Activated CD4-positive, alpha-beta T cell treated with anti-CD3 and anti-CD28 coated beads, Interleukin-2, amount 10 ng/mL, durations not matched to agents 7 days and 5 days (primary cell): ENCODE data around the gene SETD2. TPM values are rescaled to one million over a fixed set of nuclear protein-coding genes. Genes with fewer than 3 reads are reported as not detected.
A peak's percentile ranks its signal among the peaks of the same experiment; 100 is the strongest.

Experiments
- CTCF ChIA-PET: fragments of 350-600 bp; sonication (Branson Sonifier 250); formaldehyde crosslinking; loops from one replicate; lab custom pipeline; 2021; ENCODE audit warnings: antibody characterized with exemption; lab: Charles Lee
- POLR2A ChIA-PET: fragments of 350-600 bp; sonication (Branson Sonifier 250); formaldehyde crosslinking; loops from one replicate; lab custom pipeline; 2021; ENCODE audit warnings: antibody characterized with exemption; lab: Charles Lee
- DNase-seq: peaks from one replicate; pipeline ENCODE4 v3.0.0-alpha.2; 2020
- H3K27ac Mint-ChIP-seq: one replicate; pipeline ENCODE4 v1.8.0; 2021; ENCODE audit warnings: mild to moderate bottlenecking, moderate library complexity, mixed read lengths
- H3K27me3 Mint-ChIP-seq: one replicate; pipeline ENCODE4 v1.8.0; 2021; ENCODE audit warnings: mixed read lengths
- H3K36me3 Mint-ChIP-seq: one replicate; pipeline ENCODE4 v1.8.0; 2021; ENCODE audit warnings: low read depth, mixed read lengths
- H3K4me1 Mint-ChIP-seq: one replicate; pipeline ENCODE4 v1.8.0; 2021; ENCODE audit warnings: mixed read lengths
- H3K4me3 Mint-ChIP-seq: one replicate; pipeline ENCODE4 v1.8.0; 2021; ENCODE audit warnings: mild to moderate bottlenecking, moderate library complexity, mixed read lengths
- H3K9me3 Mint-ChIP-seq: one replicate; pipeline ENCODE4 v1.8.0; 2021; ENCODE audit warnings: mixed read lengths
- total RNA-seq, 2 experiments: library from RNA; stranded (reverse); gene quantifications; one replicate each; pipeline ENCODE4 v1.2.3, GENCODE V29; 2021

Gene SETD2
- total RNA-seq, 2 experiments from 2014 or later: 44.4 to 48.3 TPM

DNA sequence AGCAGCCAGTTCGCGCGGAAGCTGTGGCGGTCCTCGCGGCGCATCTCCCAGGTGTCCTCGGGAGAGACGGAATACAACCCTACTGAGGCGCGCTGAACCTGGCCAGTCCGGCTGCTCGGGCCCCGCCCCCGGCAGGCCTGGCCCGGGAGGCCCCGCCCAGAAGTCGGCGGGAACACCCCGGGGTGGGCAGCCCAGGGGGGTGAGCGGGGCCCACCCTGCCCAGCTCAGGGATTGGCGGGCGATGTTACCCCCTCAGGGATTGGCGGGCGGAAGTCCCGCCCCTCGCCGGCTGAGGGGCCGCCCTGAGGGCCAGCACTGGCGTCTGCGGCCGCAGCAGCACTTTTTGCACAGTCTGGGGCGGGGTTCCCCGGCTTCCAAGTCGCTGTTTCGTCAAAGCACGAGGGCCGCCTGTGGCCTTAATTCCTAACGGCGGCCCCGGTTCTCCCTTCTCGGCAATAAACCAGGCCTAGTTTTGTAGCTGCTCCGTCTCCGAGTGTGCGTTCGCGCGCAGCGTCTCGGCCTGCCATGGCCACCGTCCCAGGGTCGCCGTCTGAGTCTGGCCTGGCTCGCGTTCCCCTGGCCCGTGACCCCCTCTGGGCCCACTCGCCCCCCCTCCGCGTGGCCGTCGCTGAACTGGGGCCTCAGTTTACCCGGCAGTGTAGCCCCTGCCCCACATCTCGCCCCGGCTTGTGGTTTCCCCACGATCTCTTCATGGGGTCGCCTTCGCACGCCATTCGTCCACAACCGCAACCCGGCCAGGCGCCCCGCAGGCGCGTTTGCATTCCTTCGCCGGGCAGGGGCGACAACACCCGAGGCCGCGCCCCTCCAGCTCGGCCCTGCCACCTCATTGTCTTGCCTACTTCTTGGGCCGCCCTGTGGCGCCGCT is 154.4 kb downstream of the SETD2 start:
- DNase-seq: peak; percentile 66
- no peaks in the 10 kb centered on the region for H3K27me3 Mint-ChIP-seq
- ChIA-PET POLR2A (interaction anchor here (0.5 kb wide), 1 partner anchor 371 kb away, joined by 5 read pairs; the partner anchor contains the start of gene PTPN23), CTCF (no interaction called here)
- H3K36me3 Mint-ChIP-seq: peaks cover 29% of the 10 kb centered on the region
- H3K4me1 Mint-ChIP-seq: peaks cover 18% of the 10 kb centered on the region
- H3K27ac Mint-ChIP-seq: peak overlapping the region; percentile 36
- H3K9me3 Mint-ChIP-seq: no peaks in the 10 kb centered on the region
- peak overlapping the region; percentile 44 for H3K4me3 Mint-ChIP-seq

DNA sequence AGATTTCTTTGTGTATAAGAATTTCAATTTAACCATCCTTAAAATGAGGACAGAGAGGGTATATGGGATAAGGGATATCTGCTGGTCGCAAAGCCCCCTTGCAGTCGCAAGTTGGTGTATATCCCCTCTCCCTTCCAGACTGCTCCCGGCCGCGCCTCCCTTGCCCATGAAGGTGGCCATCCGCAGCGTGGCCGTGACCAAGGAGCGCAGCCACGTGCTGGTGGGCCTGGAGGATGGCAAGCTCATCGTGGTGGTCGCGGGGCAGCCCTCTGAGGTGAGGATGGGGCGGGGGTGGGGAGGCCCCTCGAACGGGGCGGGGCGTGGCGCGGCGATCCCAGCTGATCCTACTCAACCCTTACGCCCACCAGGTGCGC is 155.1 kb downstream of the SETD2 start:
- DNase-seq: no peak
- ChIA-PET POLR2A (interaction anchor here (0.5 kb wide), 1 partner anchor 372 kb away, joined by 5 read pairs; the partner anchor contains the start of gene PTPN23), CTCF (no interaction called here)
- peaks cover 33% of the 10 kb centered on the region for H3K36me3 Mint-ChIP-seq
- peak overlapping the region; percentile 25 for H3K4me3 Mint-ChIP-seq
- peaks cover 18% of the 10 kb centered on the region for H3K4me1 Mint-ChIP-seq
- no peaks in the 10 kb centered on the region for H3K27me3 Mint-ChIP-seq
- H3K9me3 Mint-ChIP-seq: no peaks in the 10 kb centered on the region
- H3K27ac Mint-ChIP-seq: no peak overlapping the region

DNA sequence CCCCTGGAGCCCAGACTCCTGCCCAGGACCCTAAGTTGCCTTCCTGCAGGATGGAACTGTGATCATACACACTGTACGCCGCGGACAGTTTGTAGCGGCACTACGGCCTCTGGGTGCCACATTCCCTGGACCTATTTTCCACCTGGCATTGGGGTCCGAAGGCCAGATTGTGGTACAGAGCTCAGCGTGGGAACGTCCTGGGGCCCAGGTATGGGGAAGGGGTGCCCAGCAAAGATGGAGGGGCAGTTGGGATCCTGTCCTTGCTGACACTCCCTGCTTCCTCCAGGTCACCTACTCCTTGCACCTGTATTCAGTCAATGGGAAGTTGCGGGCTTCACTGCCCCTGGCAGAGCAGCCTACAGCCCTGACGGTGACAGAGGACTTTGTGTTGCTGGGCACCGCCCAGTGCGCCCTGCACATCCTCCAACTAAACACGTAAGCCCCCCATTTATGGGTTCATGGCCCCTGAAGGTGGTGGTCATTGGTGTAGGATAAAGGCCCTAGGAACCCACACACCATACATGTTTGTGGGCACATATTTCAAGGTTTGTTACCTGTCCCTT is 155.6 kb downstream of the SETD2 start:
- Mint-ChIP-seq H3K4me3 (peak overlapping the region; percentile 25), H3K9me3 (no peaks in the 10 kb centered on the region), H3K36me3 (peaks cover 34% of the 10 kb centered on the region), H3K27me3 (no peaks in the 10 kb centered on the region), H3K27ac (no peak overlapping the region), H3K4me1 (peaks cover 18% of the 10 kb centered on the region)
- CTCF ChIA-PET: interaction anchor here (1.7 kb wide), 1 partner anchor 21 kb away, joined by 5 read pairs; no protein-coding TSS in a partner anchor
- POLR2A ChIA-PET: no interaction called here
- DNase-seq: no peak

DNA sequence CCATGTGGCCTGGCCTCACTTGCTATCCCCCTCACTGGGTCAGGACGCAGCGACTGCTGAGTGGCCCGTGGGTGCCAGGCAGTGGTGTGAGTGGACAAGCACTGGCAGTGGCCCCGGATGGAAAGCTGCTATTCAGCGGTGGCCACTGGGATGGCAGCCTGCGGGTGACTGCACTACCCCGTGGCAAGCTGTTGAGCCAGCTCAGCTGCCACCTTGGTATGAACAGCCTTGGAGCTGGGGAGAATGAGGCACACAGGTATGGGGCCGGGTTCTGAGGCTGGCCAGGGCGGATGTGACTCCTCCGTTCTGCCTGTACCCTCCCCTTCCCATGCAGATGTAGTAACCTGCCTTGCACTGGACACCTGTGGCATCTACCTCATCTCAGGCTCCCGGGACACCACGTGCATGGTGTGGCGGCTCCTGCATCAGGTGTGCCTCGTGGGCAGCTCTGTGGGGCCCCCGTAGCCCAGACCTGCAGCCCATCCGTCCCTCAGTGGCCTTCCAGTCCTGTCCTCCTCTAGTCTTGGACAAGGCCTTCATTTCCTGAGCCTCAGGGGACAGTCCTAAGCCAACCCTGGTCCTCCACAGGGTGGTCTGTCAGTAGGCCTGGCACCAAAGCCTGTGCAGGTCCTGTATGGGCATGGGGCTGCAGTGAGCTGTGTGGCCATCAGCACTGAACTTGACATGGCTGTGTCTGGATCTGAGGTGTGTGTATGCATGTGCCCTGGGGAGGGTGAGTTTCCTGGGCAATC is 156.3 kb downstream of the SETD2 start:
- ChIA-PET POLR2A (no interaction called here), CTCF (interaction anchor here (1.7 kb wide), 1 partner anchor 20 kb away, joined by 5 read pairs; no protein-coding TSS in a partner anchor)
- DNase-seq: no peak
- peaks cover 16% of the 10 kb centered on the region for H3K4me1 Mint-ChIP-seq
- H3K27me3 Mint-ChIP-seq: no peaks in the 10 kb centered on the region
- H3K9me3 Mint-ChIP-seq: no peaks in the 10 kb centered on the region
- peaks cover 34% of the 10 kb centered on the region for H3K36me3 Mint-ChIP-seq
- no peak overlapping the region for H3K4me3 Mint-ChIP-seq
- H3K27ac Mint-ChIP-seq: no peak overlapping the region

DNA sequence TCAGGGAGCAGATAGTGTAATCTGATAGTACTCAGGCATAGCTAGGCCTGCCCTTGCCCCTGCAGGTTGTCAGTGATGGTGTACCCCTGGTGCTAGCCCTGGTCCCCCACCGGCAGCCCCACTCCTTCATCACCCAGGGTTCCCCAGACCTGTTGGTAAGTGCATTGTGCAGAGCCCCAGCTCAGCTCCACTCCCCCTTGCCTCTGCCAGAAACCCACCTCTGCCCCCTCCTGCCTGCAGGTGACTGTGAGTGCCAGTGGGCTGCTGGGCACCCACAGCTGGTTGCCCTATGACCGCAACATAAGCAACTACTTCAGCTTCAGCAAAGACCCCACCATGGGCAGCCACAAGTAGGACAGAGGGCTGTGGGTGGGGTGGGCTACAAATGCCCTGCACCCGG is 156.9 kb downstream of the SETD2 start:
- H3K9me3 Mint-ChIP-seq: no peaks in the 10 kb centered on the region
- ChIA-PET CTCF (interaction anchor here (1.7 to 1.8 kb wide), 2 partner anchors 10 to 20 kb away, joined by 5 to 7 read pairs; no protein-coding TSS in a partner anchor), POLR2A (interaction anchor here (0.6 kb wide), 1 partner anchor 358 kb away, joined by 7 read pairs; no protein-coding TSS in a partner anchor)
- H3K4me3 Mint-ChIP-seq: no peak overlapping the region
- DNase-seq: no peak
- H3K27me3 Mint-ChIP-seq: no peaks in the 10 kb centered on the region
- no peak overlapping the region for H3K27ac Mint-ChIP-seq
- H3K4me1 Mint-ChIP-seq: peaks cover 13% of the 10 kb centered on the region
- H3K36me3 Mint-ChIP-seq: peaks cover 38% of the 10 kb centered on the region

DNA sequence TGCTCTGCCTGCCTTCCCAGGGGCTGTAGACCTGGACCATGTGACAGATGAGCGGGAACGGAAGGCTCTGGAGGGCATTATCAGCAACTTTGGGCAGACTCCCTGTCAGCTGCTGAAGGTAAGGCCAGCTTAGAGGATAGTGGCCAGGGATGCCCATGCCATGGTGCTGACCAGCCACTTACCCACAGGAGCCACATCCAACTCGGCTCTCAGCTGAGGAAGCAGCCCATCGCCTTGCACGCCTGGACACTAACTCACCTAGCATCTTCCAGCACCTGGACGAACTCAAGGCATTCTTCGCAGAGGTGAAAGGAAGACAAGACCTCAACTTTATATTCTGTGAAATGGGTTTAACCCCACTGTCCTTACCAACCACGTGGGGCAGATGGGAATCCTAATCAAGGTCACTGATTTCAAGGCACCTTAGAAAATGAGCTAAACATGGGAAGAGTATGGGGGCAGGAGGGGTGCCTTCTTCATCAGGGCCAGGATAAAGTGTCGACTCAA is 157.7 kb downstream of the SETD2 start:
- no peak for DNase-seq
- H3K9me3 Mint-ChIP-seq: no peaks in the 10 kb centered on the region
- H3K27ac Mint-ChIP-seq: no peak overlapping the region
- ChIA-PET POLR2A (interaction anchor here (0.6 kb wide), 1 partner anchor 359 kb away, joined by 7 read pairs; no protein-coding TSS in a partner anchor), CTCF (interaction anchor here (1.8 kb wide), 1 partner anchor 11 kb away, joined by 7 read pairs; no protein-coding TSS in a partner anchor)
- H3K36me3 Mint-ChIP-seq: peaks cover 43% of the 10 kb centered on the region
- peaks cover 13% of the 10 kb centered on the region for H3K4me1 Mint-ChIP-seq
- no peaks in the 10 kb centered on the region for H3K27me3 Mint-ChIP-seq
- H3K4me3 Mint-ChIP-seq: no peak overlapping the region

DNA sequence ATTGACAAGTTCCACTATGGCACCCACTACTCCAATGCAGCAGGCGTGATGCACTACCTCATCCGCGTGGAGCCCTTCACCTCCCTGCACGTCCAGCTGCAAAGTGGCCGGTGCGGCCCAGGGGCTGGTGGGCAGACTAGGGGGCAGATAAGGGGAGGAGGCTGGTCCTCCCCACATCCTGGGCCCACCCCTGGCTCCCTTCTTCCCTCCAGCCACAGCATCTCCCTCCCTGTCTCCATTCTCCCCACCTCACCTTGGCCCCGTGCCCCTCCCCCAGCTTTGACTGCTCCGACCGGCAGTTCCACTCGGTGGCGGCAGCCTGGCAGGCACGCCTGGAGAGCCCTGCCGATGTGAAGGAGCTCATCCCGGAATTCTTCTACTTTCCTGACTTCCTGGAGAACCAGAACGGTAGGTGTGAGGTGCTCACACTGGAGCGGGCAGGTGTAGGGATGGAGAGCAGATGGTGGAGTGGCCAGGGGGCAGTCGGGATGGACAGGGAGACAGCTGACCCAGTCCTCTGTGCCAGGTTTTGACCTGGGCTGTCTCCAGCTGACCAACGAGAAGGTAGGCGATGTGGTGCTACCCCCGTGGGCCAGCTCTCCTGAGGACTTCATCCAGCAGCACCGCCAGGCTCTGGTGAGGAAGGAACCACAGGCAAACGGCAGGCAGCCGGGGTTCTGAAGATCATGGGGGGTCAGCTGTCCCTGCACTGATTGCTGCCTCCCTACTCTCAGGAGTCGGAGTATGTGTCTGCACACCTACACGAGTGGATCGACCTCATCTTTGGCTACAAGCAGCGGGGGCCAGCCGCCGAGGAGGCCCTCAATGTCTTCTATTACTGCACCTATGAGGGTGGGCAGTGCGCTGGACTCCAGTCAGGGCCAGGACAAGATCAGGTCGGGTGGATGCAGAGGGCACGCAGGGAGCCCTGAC is 158.4 kb downstream of the SETD2 start:
- no peaks in the 10 kb centered on the region for H3K27me3 Mint-ChIP-seq
- ChIA-PET POLR2A (interaction anchor here (0.7 kb wide), 1 partner anchor 13 kb away, joined by 3 read pairs; no protein-coding TSS in a partner anchor), CTCF (interaction anchor here (0.6 to 1.8 kb wide), 4 partner anchors 10 to 84 kb away, joined by 3 to 7 read pairs (median 4); no protein-coding TSS in a partner anchor)
- no peak overlapping the region for H3K4me3 Mint-ChIP-seq
- H3K27ac Mint-ChIP-seq: no peak overlapping the region
- DNase-seq: no peak
- H3K36me3 Mint-ChIP-seq: peaks cover 41% of the 10 kb centered on the region
- no peaks in the 10 kb centered on the region for H3K9me3 Mint-ChIP-seq
- peaks cover 12% of the 10 kb centered on the region for H3K4me1 Mint-ChIP-seq

DNA sequence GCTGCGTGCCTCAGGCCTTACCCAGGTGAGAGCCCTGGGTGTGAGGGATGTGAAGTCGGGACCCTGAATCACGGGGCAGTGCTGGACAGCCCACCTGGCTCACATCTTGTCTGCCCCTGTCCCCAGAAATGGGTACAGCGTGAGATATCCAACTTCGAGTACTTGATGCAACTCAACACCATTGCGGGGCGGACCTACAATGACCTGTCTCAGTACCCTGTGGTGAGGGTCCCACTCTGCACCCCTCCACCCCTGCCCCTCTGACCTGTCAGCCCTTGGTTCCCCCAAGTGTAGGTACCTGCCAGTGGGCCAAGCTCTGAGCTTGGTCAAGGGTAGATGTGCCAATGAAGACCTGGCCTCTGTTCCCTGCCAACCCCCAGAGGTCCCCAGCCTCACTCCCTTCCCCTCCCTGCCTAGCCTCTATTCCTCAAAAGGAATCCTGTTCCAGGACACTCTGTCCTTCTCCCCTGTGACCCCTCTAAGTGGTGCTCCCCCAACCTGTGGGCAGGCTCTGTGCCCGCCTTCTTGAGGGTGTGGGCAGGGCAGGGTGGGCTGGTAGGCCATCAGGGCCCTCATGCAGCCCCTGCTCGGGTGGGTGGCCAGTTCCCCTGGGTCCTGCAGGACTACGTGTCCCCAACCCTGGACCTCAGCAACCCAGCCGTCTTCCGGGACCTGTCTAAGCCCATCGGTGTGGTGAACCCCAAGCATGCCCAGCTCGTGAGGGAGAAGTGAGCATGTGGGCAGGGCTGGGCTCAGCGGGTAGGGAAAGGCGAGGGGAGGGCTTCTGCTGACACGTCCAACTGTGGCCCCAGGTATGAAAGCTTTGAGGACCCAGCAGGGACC is 159.3 kb downstream of the SETD2 start:
- no peak overlapping the region for H3K4me3 Mint-ChIP-seq
- H3K9me3 Mint-ChIP-seq: no peaks in the 10 kb centered on the region
- peaks cover 8% of the 10 kb centered on the region for H3K4me1 Mint-ChIP-seq
- ChIA-PET CTCF (interaction anchor here (0.6 to 1.5 kb wide), 2 partner anchors 29 to 83 kb away, joined by 3 to 6 read pairs; no protein-coding TSS in a partner anchor), POLR2A (interaction anchor here (0.7 kb wide), 1 partner anchor 13 kb away, joined by 3 read pairs; no protein-coding TSS in a partner anchor)
- DNase-seq: no peak
- no peak overlapping the region for H3K27ac Mint-ChIP-seq
- H3K36me3 Mint-ChIP-seq: peaks cover 43% of the 10 kb centered on the region
- no peaks in the 10 kb centered on the region for H3K27me3 Mint-ChIP-seq

DNA sequence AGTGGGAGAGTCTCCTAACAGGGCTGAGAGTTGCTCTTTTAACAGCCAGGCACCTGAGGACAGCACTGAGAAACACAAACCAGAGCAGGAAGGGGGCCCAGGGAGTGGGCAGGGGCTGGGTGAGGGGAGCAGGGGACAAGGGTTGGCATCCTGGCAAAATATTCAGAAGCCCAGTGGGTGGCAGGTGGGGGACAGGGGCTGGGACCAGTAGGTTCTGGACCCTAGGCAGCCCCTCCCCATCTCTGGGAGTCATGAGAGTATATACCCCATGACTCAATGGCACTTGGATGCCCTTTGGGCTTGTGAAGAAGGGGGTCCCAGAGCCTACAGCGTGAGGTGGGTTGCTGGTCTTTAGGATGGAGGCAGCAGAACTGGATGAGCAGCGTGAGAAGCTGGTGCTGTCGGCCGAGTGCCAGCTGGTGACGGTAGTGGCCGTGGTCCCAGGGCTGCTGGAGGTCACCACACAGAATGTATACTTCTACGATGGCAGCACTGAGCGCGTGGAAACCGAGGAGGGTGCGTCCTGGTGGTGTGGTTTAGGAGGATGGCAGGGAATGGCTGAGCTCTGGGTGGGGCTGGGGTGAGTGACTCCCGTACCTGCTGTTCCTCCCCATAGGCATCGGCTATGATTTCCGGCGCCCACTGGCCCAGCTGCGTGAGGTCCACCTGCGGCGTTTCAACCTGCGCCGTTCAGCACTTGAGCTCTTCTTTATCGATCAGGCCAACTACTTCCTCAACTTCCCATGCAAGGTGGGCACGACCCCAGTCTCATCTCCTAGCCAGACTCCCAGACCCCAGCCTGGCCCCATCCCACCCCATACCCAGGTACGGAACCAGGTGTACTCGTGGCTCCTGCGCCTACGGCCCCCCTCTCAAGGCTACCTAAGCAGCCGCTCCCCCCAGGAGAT is 160.2 kb downstream of the SETD2 start:
- Mint-ChIP-seq H3K36me3 (peaks cover 43% of the 10 kb centered on the region), H3K27ac (no peak overlapping the region), H3K4me3 (no peak overlapping the region), H3K4me1 (peaks cover 6% of the 10 kb centered on the region), H3K27me3 (no peaks in the 10 kb centered on the region), H3K9me3 (no peaks in the 10 kb centered on the region)
- DNase-seq: no peak
- ChIA-PET POLR2A (no interaction called here), CTCF (interaction anchor here (1.5 kb wide), 1 partner anchor 82 kb away, joined by 3 read pairs; no protein-coding TSS in a partner anchor)

DNA sequence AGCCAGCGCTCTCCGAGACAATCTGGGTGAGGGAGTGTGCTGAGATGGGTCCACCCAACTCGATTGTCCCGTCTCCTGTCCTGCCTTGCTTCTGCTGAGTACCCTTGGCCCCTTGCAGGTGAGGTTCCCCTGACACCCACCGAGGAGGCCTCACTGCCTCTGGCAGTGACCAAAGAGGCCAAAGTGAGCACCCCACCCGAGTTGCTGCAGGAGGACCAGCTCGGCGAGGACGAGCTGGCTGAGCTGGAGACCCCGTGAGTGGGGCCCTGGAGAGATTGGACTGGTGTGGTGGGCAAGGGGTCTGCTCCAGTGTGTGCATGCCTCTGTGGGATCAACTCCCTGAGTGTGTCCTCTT is 160.9 kb downstream of the SETD2 start:
- Mint-ChIP-seq H3K4me1 (peaks cover 5% of the 10 kb centered on the region), H3K27me3 (no peaks in the 10 kb centered on the region)

More for the DNA sequence above, 160.9 kb downstream of the SETD2 start:
- ChIA-PET POLR2A (no interaction called here), CTCF (no interaction called here)
- DNase-seq: no peak
- peaks cover 48% of the 10 kb centered on the region for H3K36me3 Mint-ChIP-seq
- H3K4me3 Mint-ChIP-seq: no peak overlapping the region
- no peaks in the 10 kb centered on the region for H3K9me3 Mint-ChIP-seq
- no peak overlapping the region for H3K27ac Mint-ChIP-seq
